ENCODE results near the gene GOLGA6L2. TPM values are rescaled to one million over a fixed set of nuclear protein-coding genes. Genes with fewer than 3 reads are reported as not detected.
"Not testable (repeated sequence)": the region's sequence is repeated elsewhere in the genome, so short reads cannot be mapped to it uniquely, and the experiment has no call there.

GOLGA6L2 gene
- total RNA-seq, 3 donors from 2014 or later (not counting 1 experiment from before 2014, with no cell fraction given): not detected

GRCh38 chr15:23420806-23421575 is 26.1 kb downstream of the GOLGA6L2 start:
- no peak for TF ChIP-seq CTCF (IDR thresholded peaks at IDR 0.05)
- no peaks in the 10 kb centered on the region for H3K4me1 ChIP-seq (ENCODE audit: control insufficient read depth, insufficient read depth, low read length)
- intact Hi-C loops (cut with micrococcal nuclease): no loop called here
- ATAC-seq: no peak
- H3K27me3 Mint-ChIP-seq (ENCODE audit: low read depth in 2 of 2): no peaks in the 10 kb centered on the region
- no peak overlapping the region for H3K27ac Mint-ChIP-seq
- no peak for DNase-seq
- H3K4me3 Mint-ChIP-seq: no peak overlapping the region
- H3K4me1 Mint-ChIP-seq: no peaks in the 10 kb centered on the region
- H3K36me3 Mint-ChIP-seq: no peaks in the 10 kb centered on the region
- H3K9me3 ChIP-seq (ENCODE audit: control insufficient read depth, insufficient read depth, low read length): no peaks in the 10 kb centered on the region
- H3K9me3 Mint-ChIP-seq: no peaks in the 10 kb centered on the region
- H3K36me3 ChIP-seq (ENCODE audit: control insufficient read depth, insufficient read depth, low read length): no peaks in the 10 kb centered on the region
- H3K4me3 ChIP-seq (ENCODE audit: low read length): no peak overlapping the region
- WGBS (ENCODE audit: insufficient coverage): 71% methylated on average over 16 of the region's 16 CpGs
- no peaks in the 10 kb centered on the region for H3K27me3 ChIP-seq (ENCODE audit: control insufficient read depth, insufficient read depth, low read length)
- no peak overlapping the region for H3K27ac ChIP-seq (ENCODE audit: low read length)

- TF ChIP-seq CTCF (IDR thresholded peaks at IDR 0.05): no peak
- H3K4me3 ChIP-seq (ENCODE audit: low read length): no peak overlapping the region
- H3K9me3 ChIP-seq (ENCODE audit: control insufficient read depth, insufficient read depth, low read length): no peaks in the 10 kb centered on the region
- DNase-seq: no peak
- Mint-ChIP-seq H3K27me3 (ENCODE audit: low read depth in 2 of 2) (no peaks in the 10 kb centered on the region), H3K4me3 (no peak overlapping the region), H3K36me3 (no peaks in the 10 kb centered on the region), H3K4me1 (no peaks in the 10 kb centered on the region), H3K27ac (no peak overlapping the region), H3K9me3 (no peaks in the 10 kb centered on the region)
- no peaks in the 10 kb centered on the region for H3K27me3 ChIP-seq (ENCODE audit: control insufficient read depth, insufficient read depth, low read length)
- intact Hi-C loops (cut with micrococcal nuclease): no loop called here
- H3K4me1 ChIP-seq (ENCODE audit: control insufficient read depth, insufficient read depth, low read length): no peaks in the 10 kb centered on the region
- no peaks in the 10 kb centered on the region for H3K36me3 ChIP-seq (ENCODE audit: control insufficient read depth, insufficient read depth, low read length)
- H3K27ac ChIP-seq (ENCODE audit: low read length): no peak overlapping the region
- peak in 1 of 3 donors; percentile 34 for ATAC-seq
- 90% methylated on average over 43 of the region's 43 CpGs for WGBS (ENCODE audit: insufficient coverage)
Measured at GRCh38 chr15:23416349-23417276, 30.4 kb downstream of the GOLGA6L2 start.

GRCh38 chr15:23415866-23416265 is 31.2 kb downstream of the GOLGA6L2 start:
- H3K4me3 ChIP-seq (ENCODE audit: low read length); DNase-seq; H3K36me3 Mint-ChIP-seq; H3K9me3 Mint-ChIP-seq; H3K4me1 ChIP-seq (ENCODE audit: control insufficient read depth, insufficient read depth, low read length); H3K36me3 ChIP-seq (ENCODE audit: control insufficient read depth, insufficient read depth, low read length); ATAC-seq; H3K27ac ChIP-seq (ENCODE audit: low read length); H3K4me3 Mint-ChIP-seq; H3K27ac Mint-ChIP-seq; H3K9me3 ChIP-seq (ENCODE audit: control insufficient read depth, insufficient read depth, low read length); H3K27me3 Mint-ChIP-seq (ENCODE audit: low read depth in 2 of 2); H3K4me1 Mint-ChIP-seq; H3K27me3 ChIP-seq (ENCODE audit: control insufficient read depth, insufficient read depth, low read length); intact Hi-C loops (cut with micrococcal nuclease): not testable (repeated sequence)
- WGBS (ENCODE audit: insufficient coverage): 90% methylated on average over 8 of the region's 8 CpGs

GRCh38 chr15:23415321-23415865 is 31.6 kb downstream of the GOLGA6L2 start:
- Histone ChIP-seq H3K27ac (ENCODE audit: low read length) (no peak overlapping the region), H3K4me1 (ENCODE audit: control insufficient read depth, insufficient read depth, low read length) (no peaks in the 10 kb centered on the region), H3K27me3 (ENCODE audit: control insufficient read depth, insufficient read depth, low read length) (no peaks in the 10 kb centered on the region), H3K4me3 (ENCODE audit: low read length) (no peak overlapping the region), H3K36me3 (ENCODE audit: control insufficient read depth, insufficient read depth, low read length) (no peaks in the 10 kb centered on the region), H3K9me3 (ENCODE audit: control insufficient read depth, insufficient read depth, low read length) (no peaks in the 10 kb centered on the region)
- no peak for ATAC-seq
- Mint-ChIP-seq H3K4me1 (no peaks in the 10 kb centered on the region), H3K4me3 (no peak overlapping the region), H3K27me3 (ENCODE audit: low read depth in 2 of 2) (no peaks in the 10 kb centered on the region), H3K36me3 (no peaks in the 10 kb centered on the region), H3K9me3 (no peaks in the 10 kb centered on the region), H3K27ac (no peak overlapping the region)
- WGBS (ENCODE audit: insufficient coverage): 83% methylated on average over 7 of the region's 8 CpGs
- no peak for DNase-seq
- no peak for TF ChIP-seq CTCF (IDR thresholded peaks at IDR 0.05)
- intact Hi-C loops (cut with micrococcal nuclease): no loop called here

GRCh38 chr15:23412881-23413600 is 34.0 kb downstream of the GOLGA6L2 start:
- ATAC-seq; H3K4me3 Mint-ChIP-seq; H3K27ac ChIP-seq (ENCODE audit: low read length); H3K4me1 ChIP-seq (ENCODE audit: control insufficient read depth, insufficient read depth, low read length); H3K27me3 ChIP-seq (ENCODE audit: control insufficient read depth, insufficient read depth, low read length); DNase-seq; intact Hi-C loops (cut with micrococcal nuclease); H3K36me3 ChIP-seq (ENCODE audit: control insufficient read depth, insufficient read depth, low read length); H3K27me3 Mint-ChIP-seq (ENCODE audit: low read depth in 2 of 2); H3K9me3 Mint-ChIP-seq; H3K4me1 Mint-ChIP-seq; H3K9me3 ChIP-seq (ENCODE audit: control insufficient read depth, insufficient read depth, low read length); H3K36me3 Mint-ChIP-seq; H3K27ac Mint-ChIP-seq; H3K4me3 ChIP-seq (ENCODE audit: low read length): not testable (repeated sequence)
- WGBS (ENCODE audit: insufficient coverage): 82% methylated on average over 5 of the region's 5 CpGs

Data from natural killer cell (primary cell).